C4-2B (cell line): ENCODE data around the gene BCL2L14.
"Not testable (repeated sequence)": the region's sequence is repeated elsewhere in the genome, so short reads cannot be mapped to it uniquely, and the experiment has no call there.

Source experiments
- H3K27ac ChIP-seq: fragments of 450-650 bp; 2 replicates; pipeline ENCODE4 v1.5.1; 2017
- CTCF ChIP-seq: fragments of 450-650 bp; conservative IDR thresholded peaks from 2 replicates; pipeline ENCODE4 v1.5.1; 2017; ENCODE audit warnings: mild to moderate bottlenecking
- ZFX ChIP-seq: fragments of 450-650 bp; IDR thresholded peaks from 2 replicates; pipeline ENCODE4 v1.6.1; 2017

Gene BCL2L14

GRCh38 chr12:12133259-12133658 is 62.5 kb downstream of the BCL2L14 start:
- no peak overlapping the region for H3K27ac ChIP-seq
- TF ChIP-seq CTCF (no peak), ZFX (no peak)

GRCh38 chr12:12133785-12134184 is 63.0 kb downstream of the BCL2L14 start:
- TF ChIP-seq ZFX (no peak), CTCF (no peak)
- H3K27ac ChIP-seq: no peak overlapping the region

- TF ChIP-seq ZFX (no peak), CTCF (no peak)
- no peak overlapping the region for H3K27ac ChIP-seq
These were observed 67.7 kb downstream of the BCL2L14 start for GRCh38 chr12:12138203-12139154.

- no peak overlapping the region for H3K27ac ChIP-seq
- TF ChIP-seq CTCF (no peak), ZFX (no peak)
These were observed 70.3 kb downstream of the BCL2L14 start for GRCh38 chr12:12141000-12141399.

GRCh38 chr12:12144531-12144930 is 73.8 kb downstream of the BCL2L14 start:
- not testable (repeated sequence) for H3K27ac ChIP-seq

- TF ChIP-seq ZFX (no peak), CTCF (no peak)
- H3K27ac ChIP-seq: no peak overlapping the region
These were observed 76.4 kb downstream of the BCL2L14 start for GRCh38 chr12:12147111-12147510.
